HEK293T (cell line): ENCODE data around the gene PLCD3.

Source experiments
- BHLHE40 ChIP-seq: fragments of 450-650 bp; IDR thresholded peaks from 2 replicates; pipeline ENCODE4 v1.6.1; 2016; ENCODE audit warnings: mild to moderate bottlenecking, moderate library complexity, borderline replicate concordance
- CTBP1 ChIP-seq: fragments of 450-650 bp; IDR thresholded peaks from 2 replicates; pipeline ENCODE4 v1.6.1; 2016; ENCODE audit warnings: borderline replicate concordance
- ELF4 ChIP-seq: fragments of 450-650 bp; IDR thresholded peaks from 2 replicates; pipeline ENCODE4 v1.6.1; 2017; ENCODE audit warnings: antibody characterized with exemption
- FOXA1 ChIP-seq: fragments of 450-650 bp; IDR thresholded peaks from 2 replicates; pipeline ENCODE4 v1.6.1; 2016; ENCODE audit warnings: mild to moderate bottlenecking
- FOXK2 ChIP-seq: fragments of 450-650 bp; IDR thresholded peaks from 2 replicates; pipeline ENCODE4 v1.6.1; 2016; ENCODE audit warnings: mild to moderate bottlenecking
- FOXM1 ChIP-seq: fragments of 450-650 bp; IDR thresholded peaks from 2 replicates; pipeline ENCODE4 v1.6.1; 2017; ENCODE audit warnings: mild to moderate bottlenecking, borderline replicate concordance
- HDGF ChIP-seq: fragments of 450-650 bp; IDR thresholded peaks from 2 replicates; pipeline ENCODE4 v1.6.1; 2017; ENCODE audit warnings: antibody characterized with exemption, borderline replicate concordance
- NFRKB ChIP-seq: fragments of 450-650 bp; IDR thresholded peaks from 2 replicates; pipeline ENCODE4 v1.6.1; 2016; ENCODE audit warnings: mild to moderate bottlenecking, moderate library complexity
- SP1 ChIP-seq: fragments of 450-650 bp; IDR thresholded peaks from 2 replicates; pipeline ENCODE4 v1.6.1; 2017

- TF ChIP-seq FOXM1 (no peak), FOXK2 (no peak), NFRKB (no peak), SP1 (no peak), CTBP1 (no peak), HDGF (no peak), BHLHE40 (no peak), FOXA1 (no peak), ELF4 (no peak)
Observed at GRCh38 chr17:45121055-45121454, 11.3 kb downstream of the PLCD3 start.
